Suprapubic skin (tissue), 4 donors: ENCODE measurements around the gene FAM117B.

ENCODE experiments used
- EP300 ChIP-seq: sonication (generic); formaldehyde crosslinking; IDR thresholded peaks from one replicate; pipeline ENCODE4 v1.6.1; 2017; ENCODE audit warnings: antibody characterized with exemption
- POLR2A ChIP-seq, 2 donors: fragments of 450-650 bp; IDR thresholded peaks; one replicate each; pipeline ENCODE4 v1.6.1; 2017; ENCODE audit warnings: antibody characterized with exemption in 2 of 2, mild to moderate bottlenecking in 2 of 2, moderate library complexity in 2 of 2
- POLR2AphosphoS5 ChIP-seq, 3 donors: sonication (generic); formaldehyde crosslinking; IDR thresholded peaks; one replicate each; pipeline ENCODE4 v1.6.1; 2017; ENCODE audit warnings: antibody characterized with exemption in 3 of 3
- TF ChIP-seq, protein P1 (sequence below), 2 donors: fragments of 200-600 bp in 1 of 2; fragments of 450-650 bp in 1 of 2; sonication (generic) in 1 of 2; IDR thresholded peaks; one replicate each; pipeline ENCODE4 v1.5.1; 2016 to 2019; ENCODE audit warnings: antibody characterized with exemption in 2 of 2, mild to moderate bottlenecking in 1 of 2, moderate library complexity in 1 of 2

DNA sequence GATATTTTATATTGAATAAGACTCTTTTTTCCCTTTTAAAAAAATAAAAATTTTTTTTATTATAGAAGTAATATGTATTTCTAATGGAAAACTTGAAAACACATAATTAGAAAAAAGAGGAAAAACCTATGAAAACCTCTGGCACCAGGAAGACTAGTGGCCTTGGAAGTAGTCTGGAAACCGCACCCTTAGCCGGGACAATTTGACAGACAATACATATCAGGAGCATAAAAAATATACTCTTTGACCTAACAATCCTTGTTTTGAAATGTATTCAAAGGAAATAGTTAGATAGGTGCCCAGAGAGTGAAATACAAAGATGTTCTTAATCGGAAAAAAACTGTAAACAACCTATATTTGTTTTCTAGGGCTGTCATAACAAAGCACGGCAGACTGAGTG, 34.9 kb upstream of the FAM117B start:
- TF ChIP-seq POLR2A (IDR thresholded peaks at IDR 0.05): no peak
- TF ChIP-seq POLR2AphosphoS5 (IDR thresholded peaks at IDR 0.05): no peak
- no peak for TF ChIP-seq EP300
- TF ChIP-seq, protein P1, sequence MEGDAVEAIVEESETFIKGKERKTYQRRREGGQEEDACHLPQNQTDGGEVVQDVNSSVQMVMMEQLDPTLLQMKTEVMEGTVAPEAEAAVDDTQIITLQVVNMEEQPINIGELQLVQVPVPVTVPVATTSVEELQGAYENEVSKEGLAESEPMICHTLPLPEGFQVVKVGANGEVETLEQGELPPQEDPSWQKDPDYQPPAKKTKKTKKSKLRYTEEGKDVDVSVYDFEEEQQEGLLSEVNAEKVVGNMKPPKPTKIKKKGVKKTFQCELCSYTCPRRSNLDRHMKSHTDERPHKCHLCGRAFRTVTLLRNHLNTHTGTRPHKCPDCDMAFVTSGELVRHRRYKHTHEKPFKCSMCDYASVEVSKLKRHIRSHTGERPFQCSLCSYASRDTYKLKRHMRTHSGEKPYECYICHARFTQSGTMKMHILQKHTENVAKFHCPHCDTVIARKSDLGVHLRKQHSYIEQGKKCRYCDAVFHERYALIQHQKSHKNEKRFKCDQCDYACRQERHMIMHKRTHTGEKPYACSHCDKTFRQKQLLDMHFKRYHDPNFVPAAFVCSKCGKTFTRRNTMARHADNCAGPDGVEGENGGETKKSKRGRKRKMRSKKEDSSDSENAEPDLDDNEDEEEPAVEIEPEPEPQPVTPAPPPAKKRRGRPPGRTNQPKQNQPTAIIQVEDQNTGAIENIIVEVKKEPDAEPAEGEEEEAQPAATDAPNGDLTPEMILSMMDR (IDR thresholded peaks at IDR 0.05): no peak
